HEK293 (cell line): ENCODE measurements around the gene AGO4.

Experiments
- CTCF ChIA-PET: fragments of 350-600 bp; formaldehyde crosslinking; extraction: SDS; loops from one replicate; lab custom pipeline; 2021; ENCODE audit warnings: antibody characterized with exemption; lab: Yijun Ruan, JAX
- POLR2A ChIA-PET: fragments of 300-600 bp; formaldehyde crosslinking; extraction: SDS; loops from one replicate; lab custom pipeline; 2020; ENCODE audit warnings: antibody characterized with exemption, inconsistent platforms; lab: Yijun Ruan, JAX
- H3K27ac ChIP-seq: fragments of 200-500 bp; sonication (Bioruptor generic); 2 replicates; pipeline ENCODE4 v1.5.1; 2014; ENCODE audit warnings: low read depth, low read length, control low read depth, inconsistent platforms; ENCODE audit errors: extremely low read depth
- H3K36me3 ChIP-seq, 2 experiments: fragments of 200-500 bp in 1 of 2; sonication (Bioruptor generic) in 1 of 2; 1 replicate in 1 of 2; 2 replicates in 1 of 2; pipeline ENCODE4 v1.5.1; 2014 to 2017; ENCODE audit warnings: inconsistent platforms in 2 of 2, low read length in 2 of 2; ENCODE audit not compliant: control insufficient read depth in 2 of 2, insufficient read depth in 1 of 2
- H3K4me1 ChIP-seq: fragments of 200-500 bp; sonication (Bioruptor generic); 2 replicates; pipeline ENCODE4 v1.5.1; 2014; ENCODE audit warnings: mild to moderate bottlenecking, low read length, inconsistent platforms; ENCODE audit not compliant: control insufficient read depth, insufficient read depth
- H3K4me3 ChIP-seq: 2 replicates; pipeline ENCODE4 v1.5.1; 2011; ENCODE audit warnings: low read depth, mild to moderate bottlenecking, control low read depth, low read length, moderate library complexity
- H3K9me3 ChIP-seq: fragments of 200-500 bp; sonication (Bioruptor generic); 2 replicates; pipeline ENCODE4 v1.5.1; 2014; ENCODE audit warnings: low read depth, low read length, inconsistent platforms; ENCODE audit not compliant: control insufficient read depth, insufficient read depth
- HOXA7 ChIP-seq: sonication (generic); formaldehyde crosslinking; IDR thresholded peaks from 2 replicates; pipeline ENCODE4 v1.8.1; 2022; ENCODE audit warnings: missing genetic modification reagents, borderline replicate concordance
- PRDM2 ChIP-seq: fragments of 450-650 bp; formaldehyde crosslinking; IDR thresholded peaks from 2 replicates; pipeline ENCODE4 v1.5.1; 2016; ENCODE audit warnings: missing biosample characterization, missing genetic modification characterization, borderline replicate concordance
- RBAK ChIP-seq: fragments of 450-650 bp; formaldehyde crosslinking; IDR thresholded peaks from 2 replicates; pipeline ENCODE4 v1.5.1; 2016; ENCODE audit warnings: missing biosample characterization, missing genetic modification characterization
- ZBTB11 ChIP-seq: fragments of 450-650 bp; formaldehyde crosslinking; conservative IDR thresholded peaks from 2 replicates; pipeline ENCODE4 v1.5.1; 2016; ENCODE audit warnings: low read depth, missing biosample characterization, missing genetic modification characterization
- ZBTB6 ChIP-seq: fragments of 450-650 bp; formaldehyde crosslinking; IDR thresholded peaks from 2 replicates; pipeline ENCODE4 v1.5.1; 2017; ENCODE audit warnings: missing biosample characterization, missing genetic modification characterization
- ZNF148 ChIP-seq: fragments of 450-650 bp; formaldehyde crosslinking; IDR thresholded peaks from 2 replicates; pipeline ENCODE4 v1.5.0; 2017; ENCODE audit warnings: missing biosample characterization, missing genetic modification characterization, borderline replicate concordance
- ZNF311 ChIP-seq: fragments of 450-650 bp; formaldehyde crosslinking; IDR thresholded peaks from 2 replicates; pipeline ENCODE4 v1.5.1; 2017; ENCODE audit warnings: missing biosample characterization, missing genetic modification characterization, borderline replicate concordance
- ZNF335 ChIP-seq: fragments of 450-650 bp; formaldehyde crosslinking; conservative IDR thresholded peaks from 2 replicates; pipeline ENCODE4 v1.5.1; 2016; ENCODE audit warnings: missing biosample characterization, missing genetic modification characterization
- ZNF658 ChIP-seq: fragments of 450-650 bp; formaldehyde crosslinking; IDR thresholded peaks from 2 replicates; pipeline ENCODE4; 2016; ENCODE audit warnings: missing biosample characterization, missing genetic modification characterization
- ZNF704 ChIP-seq: fragments of 450-650 bp; formaldehyde crosslinking; IDR thresholded peaks from 2 replicates; pipeline ENCODE4 v1.5.1; 2016; ENCODE audit warnings: missing biosample characterization, missing genetic modification characterization

AGO4 gene

GRCh38 chr1:35807614-35808449 is at the start of gene AGO4 (continued):
- no peak for TF ChIP-seq ZNF311 (tag by site-specific recombination)
- TF ChIP-seq ZBTB6 = no peak
- 0 out of 2 replicates have a peak, but pooled peaks have one; percentile 21 for TF ChIP-seq ZBTB11 (tag by site-specific recombination)
- TF ChIP-seq ZNF335 (tag by site-specific recombination) = peak; percentile 75

GRCh38 chr1:35762141-35762540 is 45.7 kb upstream of the AGO4 start:
- no peaks in the 10 kb centered on the region for H3K9me3 ChIP-seq
- H3K4me1 ChIP-seq = no peaks in the 10 kb centered on the region
- H3K4me3 ChIP-seq = no peak overlapping the region
- ChIA-PET CTCF (interaction anchor here (0.6 to 1.3 kb wide), 2 partner anchors 47 to 162 kb away, joined by 3 read pairs; no protein-coding TSS in a partner anchor), POLR2A (no interaction called here)
- H3K27ac ChIP-seq = no peak overlapping the region
- H3K36me3 ChIP-seq = peaks cover 45 to 84% of the 10 kb centered on the region in 2 experiments
- no peak for TF ChIP-seq PRDM2 (tag by site-specific recombination)
- no peak for TF ChIP-seq RBAK (tag by site-specific recombination)
- TF ChIP-seq ZNF148 (tag by site-specific recombination) = no peak
- no peak for TF ChIP-seq ZNF658 (tag by site-specific recombination)
- no peak for TF ChIP-seq ZNF704 (tag by site-specific recombination)
- TF ChIP-seq HOXA7 (CRISPR knock-in tag) = no peak
